Middle frontal gyrus (tissue), 1 donor: ENCODE measurements around the gene STPG1.

ENCODE experiments used
- DNase-seq: peaks from one replicate; pipeline ENCODE4 v3.0.0-alpha.2; 2015; ENCODE audit warnings: low spot score; ENCODE audit errors: extremely low spot score

The STPG1 gene

GRCh38 chr1:24373044-24373443 lies 40.5 kb downstream of the STPG1 start:
- no peak for DNase-seq

GRCh38 chr1:24369801-24370200 lies 43.8 kb downstream of the STPG1 start:
- DNase-seq = no peak

DNA sequence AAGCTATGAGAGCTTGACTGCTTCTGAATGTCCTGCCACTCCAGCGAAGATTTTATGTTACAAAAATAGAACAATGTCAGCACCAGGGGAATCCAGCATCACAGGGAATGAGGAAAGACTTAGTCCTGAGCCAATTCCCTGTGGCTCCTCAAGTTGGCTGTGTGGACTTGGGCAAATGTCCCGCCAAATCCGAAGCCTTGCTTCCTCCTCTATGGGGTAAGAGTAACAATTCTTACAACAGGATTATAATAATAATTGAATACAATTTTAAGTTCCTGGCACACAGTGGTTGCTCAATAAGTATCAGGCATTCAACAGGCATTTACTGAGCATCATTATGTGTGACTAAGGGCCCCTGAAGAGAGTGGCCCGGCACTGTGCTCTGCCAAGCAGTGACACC lies 44.4 kb downstream of the STPG1 start:
- no peak for DNase-seq

DNA sequence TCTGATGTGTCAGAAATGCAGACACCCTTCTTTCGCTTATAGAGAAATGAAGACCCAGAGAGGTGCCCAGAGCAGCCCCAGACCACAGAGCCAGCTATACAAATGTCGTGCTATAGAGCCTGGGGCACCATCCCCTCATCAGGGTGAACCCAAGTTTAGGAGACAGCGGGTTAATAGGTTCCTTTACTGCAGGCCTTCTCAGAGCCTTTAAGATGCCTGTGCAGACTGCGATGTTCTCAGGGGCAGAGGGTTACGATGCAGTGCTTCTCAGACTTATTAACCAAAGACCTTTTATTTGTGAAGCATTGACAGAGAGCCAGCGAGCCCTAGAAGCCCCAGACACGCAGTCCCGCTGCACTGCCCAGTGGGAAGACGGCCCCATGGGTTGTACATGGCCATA lies 46.9 kb downstream of the STPG1 start:
- no peak for DNase-seq

GRCh38 chr1:24364975-24365678 lies 48.5 kb downstream of the STPG1 start:
- DNase-seq = no peak

DNA sequence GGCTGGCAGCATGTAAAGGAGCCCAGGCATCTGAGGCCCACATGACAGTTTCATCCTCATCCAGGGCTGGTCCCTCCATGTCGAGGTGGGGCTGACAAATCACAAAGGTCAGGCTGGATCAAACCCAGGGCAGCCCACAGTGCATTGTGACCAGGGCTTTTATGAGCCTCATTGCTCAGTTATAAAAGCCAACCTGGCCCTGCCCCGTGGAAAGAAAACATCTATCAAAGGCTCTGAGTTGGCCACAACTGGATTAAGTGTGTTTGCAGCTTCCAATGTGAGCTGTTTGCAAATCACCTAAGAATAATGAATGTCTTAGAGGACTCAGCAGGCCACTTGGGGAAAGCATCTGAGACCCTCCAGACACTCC lies 49.0 kb downstream of the STPG1 start:
- no peak for DNase-seq

- DNase-seq = no peak
Observed at GRCh38 chr1:24363994-24364393, 49.6 kb downstream of the STPG1 start.

- DNase-seq = no peak
Observed at GRCh38 chr1:24362982-24363614, 50.5 kb downstream of the STPG1 start.

DNA sequence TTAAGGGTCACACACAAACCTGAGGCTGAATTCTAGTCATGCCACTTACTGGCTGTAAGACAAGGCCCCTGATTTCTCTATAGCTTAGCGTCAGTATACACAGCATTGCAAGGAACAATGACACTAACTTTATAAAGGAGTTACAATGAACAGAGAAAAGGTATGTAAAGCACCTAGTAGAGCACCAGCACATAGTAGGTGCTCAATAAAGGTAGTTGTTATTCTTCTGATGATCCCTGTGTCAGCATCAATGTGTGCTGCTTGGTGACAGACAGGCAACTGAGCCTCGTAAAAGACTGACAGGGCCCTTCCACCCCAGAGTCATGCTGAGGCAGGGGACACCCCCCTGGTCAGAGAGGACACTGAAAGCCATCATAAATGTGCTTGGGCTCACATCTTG lies 51.2 kb downstream of the STPG1 start:
- no peak for DNase-seq

DNA sequence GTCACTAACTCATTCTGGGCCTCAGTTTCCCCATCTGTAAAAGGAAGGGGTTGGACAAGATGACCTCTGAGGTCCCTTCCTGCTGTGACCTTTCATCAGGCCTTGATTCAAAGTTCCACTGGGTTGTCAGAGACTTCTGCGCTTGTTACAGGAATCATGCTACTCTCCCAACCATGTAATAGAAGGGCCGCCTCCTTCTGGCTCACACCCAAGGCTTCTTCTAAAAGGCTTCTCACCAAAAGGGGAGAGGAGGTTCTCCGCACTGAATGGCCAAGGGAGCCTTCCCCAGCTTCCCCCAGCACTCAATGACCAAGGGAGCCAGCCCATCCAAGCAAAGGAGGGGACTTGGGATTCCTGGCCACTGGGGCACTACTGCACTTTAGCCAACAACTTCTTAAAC lies 51.8 kb downstream of the STPG1 start:
- no peak for DNase-seq

- DNase-seq = no peak
Observed at GRCh38 chr1:24360681-24361080, 52.9 kb downstream of the STPG1 start.

GRCh38 chr1:24357038-24357437 lies 56.5 kb downstream of the STPG1 start:
- DNase-seq = no peak

GRCh38 chr1:24355466-24355865 lies 58.1 kb downstream of the STPG1 start:
- no peak for DNase-seq

DNA sequence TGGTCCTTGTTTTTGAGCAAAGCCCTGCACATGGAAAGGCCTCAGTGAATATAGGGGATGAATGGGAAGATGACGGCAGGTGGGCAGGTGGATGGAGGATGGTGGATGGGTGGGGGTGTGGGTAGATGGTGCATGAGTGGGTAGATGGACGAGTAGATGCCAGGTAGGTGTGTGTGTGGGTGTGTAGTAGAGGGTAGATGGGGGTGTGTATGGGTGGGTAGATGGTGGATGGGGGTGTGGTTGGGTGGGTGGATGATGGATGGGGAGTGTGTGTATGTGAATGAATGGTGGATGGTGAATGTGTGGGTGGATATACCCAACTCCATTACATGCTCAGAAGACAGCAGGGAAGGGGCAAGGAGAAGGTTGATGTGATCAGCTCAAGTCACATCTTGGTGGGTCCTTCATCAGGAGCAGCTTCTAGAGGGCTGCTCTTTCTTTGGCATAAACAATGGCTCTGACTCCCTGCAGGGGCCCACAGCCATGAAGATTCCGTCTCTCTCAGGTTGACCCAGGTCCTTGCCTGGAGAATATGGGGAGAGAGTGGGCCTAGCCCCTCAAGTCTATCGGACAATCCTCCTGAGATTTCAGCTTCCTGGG lies 60.2 kb downstream of the STPG1 start:
- DNase-seq = no peak

GRCh38 chr1:24351918-24352627 lies 61.5 kb downstream of the STPG1 start:
- no peak for DNase-seq

GRCh38 chr1:24351247-24351646 lies 62.3 kb downstream of the STPG1 start:
- DNase-seq = no peak

GRCh38 chr1:24349891-24350290 lies 63.7 kb downstream of the STPG1 start:
- no peak for DNase-seq

- no peak for DNase-seq
Observed at GRCh38 chr1:24348196-24348595, 65.4 kb downstream of the STPG1 start.

DNA sequence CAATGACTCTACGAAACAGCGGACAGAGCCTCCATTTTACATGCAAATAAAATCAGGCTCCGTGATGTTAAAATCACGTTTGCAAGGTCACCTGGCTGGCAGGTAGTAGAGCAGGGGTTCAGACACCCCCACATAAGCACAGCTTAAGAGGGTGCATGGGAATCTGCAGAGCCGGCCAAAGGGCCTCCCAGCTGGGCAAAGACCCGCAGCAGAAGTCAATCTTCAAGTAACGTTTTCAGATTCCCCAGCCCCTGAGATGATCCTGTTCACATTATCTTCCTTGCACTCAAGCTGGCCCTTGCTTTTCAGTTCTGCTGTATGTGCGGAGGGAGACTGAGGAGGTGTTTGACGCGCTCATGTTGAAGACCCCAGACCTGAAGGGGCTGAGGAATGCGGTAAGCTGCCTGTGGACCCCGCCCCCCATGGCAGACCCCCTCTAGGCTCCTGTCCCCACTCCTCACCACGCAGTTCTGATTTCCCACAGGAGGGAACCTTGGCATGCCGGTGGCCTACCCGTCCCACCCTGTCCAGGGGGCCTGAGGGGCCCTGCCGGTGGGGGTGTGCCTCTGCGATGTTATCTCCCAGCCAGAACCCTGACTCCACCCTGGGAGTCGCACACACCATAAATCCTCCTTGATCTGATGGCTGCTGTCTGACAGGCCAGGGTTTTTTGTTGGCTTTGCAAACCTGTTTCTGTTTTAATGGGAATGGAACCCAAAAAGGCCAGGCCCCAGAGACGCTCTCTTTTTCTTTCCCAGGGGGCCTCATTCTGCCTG lies 66.2 kb downstream of the STPG1 start:
- DNase-seq = no peak

- no peak for DNase-seq
Observed at GRCh38 chr1:24345334-24345733, 68.2 kb downstream of the STPG1 start.

DNA sequence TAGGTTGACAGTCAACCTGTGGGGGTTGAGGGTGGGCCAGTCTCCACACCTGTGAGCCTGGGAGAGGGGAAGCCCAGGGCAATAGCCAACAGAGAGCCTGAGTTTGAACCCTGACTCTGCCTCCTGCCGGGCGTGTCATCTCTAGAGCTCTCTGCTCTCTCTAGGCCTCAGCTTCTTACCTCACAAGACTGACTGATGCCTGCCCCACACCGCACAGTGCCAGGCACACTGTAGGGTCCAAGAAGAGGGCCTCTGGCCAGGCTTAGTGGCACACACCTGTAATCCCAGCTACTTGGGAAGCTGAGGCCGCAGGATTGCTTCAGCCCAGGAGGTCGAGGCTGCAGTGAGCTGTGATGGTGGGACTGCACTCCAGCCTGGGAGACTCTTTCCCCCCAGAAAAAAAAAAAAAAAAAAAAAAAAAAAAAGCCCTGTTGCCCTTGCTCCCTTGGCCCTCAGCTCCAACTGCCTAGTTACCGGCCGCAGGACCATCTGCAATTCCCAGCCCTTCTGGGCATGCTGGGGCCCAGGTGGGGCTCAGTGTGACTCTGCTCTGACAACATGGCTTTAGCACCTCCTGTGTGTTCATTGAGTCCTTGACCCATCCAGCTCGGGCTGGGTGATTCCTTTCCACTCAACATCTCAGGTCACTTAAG lies 69.4 kb downstream of the STPG1 start:
- no peak for DNase-seq
